PC-9 (cell line): Measurements from ENCODE around the gene CD86.

Experiments used
- EZH2 ChIP-seq: fragments of 200-600 bp; sonication (generic); IDR thresholded peaks from 2 replicates; pipeline ENCODE4 v1.8.0; 2017; ENCODE audit warnings: antibody characterized with exemption, low read depth
- TF ChIP-seq, protein P1 (sequence below): fragments of 200-600 bp; sonication (generic); conservative IDR thresholded peaks from 2 replicates; pipeline ENCODE4 v1.6.1; 2017; ENCODE audit warnings: mixed run types, antibody characterized with exemption, mild to moderate bottlenecking, moderate library complexity

DNA sequence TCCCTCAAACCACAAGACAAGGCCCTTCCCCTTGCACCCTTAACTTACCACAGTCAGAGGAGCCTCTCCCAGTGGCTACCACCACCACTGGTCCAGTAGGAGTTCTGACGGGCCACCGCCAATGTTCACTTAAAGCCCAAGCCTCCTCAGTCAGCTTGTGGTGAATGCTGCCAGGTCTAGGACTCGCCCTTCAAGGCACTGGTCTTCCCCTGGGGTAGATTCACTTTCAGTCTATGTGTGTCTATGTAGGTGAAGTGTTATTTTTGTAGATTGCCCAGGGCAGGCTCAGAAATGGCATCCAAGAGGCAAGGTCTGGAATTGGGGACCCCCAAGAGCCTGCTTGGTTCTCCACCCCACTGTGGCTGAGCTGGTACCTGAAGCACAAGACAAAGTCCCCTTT lies 112.9 kb downstream of the CD86 start:
- TF ChIP-seq, protein P1, sequence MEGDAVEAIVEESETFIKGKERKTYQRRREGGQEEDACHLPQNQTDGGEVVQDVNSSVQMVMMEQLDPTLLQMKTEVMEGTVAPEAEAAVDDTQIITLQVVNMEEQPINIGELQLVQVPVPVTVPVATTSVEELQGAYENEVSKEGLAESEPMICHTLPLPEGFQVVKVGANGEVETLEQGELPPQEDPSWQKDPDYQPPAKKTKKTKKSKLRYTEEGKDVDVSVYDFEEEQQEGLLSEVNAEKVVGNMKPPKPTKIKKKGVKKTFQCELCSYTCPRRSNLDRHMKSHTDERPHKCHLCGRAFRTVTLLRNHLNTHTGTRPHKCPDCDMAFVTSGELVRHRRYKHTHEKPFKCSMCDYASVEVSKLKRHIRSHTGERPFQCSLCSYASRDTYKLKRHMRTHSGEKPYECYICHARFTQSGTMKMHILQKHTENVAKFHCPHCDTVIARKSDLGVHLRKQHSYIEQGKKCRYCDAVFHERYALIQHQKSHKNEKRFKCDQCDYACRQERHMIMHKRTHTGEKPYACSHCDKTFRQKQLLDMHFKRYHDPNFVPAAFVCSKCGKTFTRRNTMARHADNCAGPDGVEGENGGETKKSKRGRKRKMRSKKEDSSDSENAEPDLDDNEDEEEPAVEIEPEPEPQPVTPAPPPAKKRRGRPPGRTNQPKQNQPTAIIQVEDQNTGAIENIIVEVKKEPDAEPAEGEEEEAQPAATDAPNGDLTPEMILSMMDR, result no peak
- TF ChIP-seq EZH2, result no peak
